WTC11 (cell line): ENCODE measurements around the gene VTN. TPM values are rescaled to one million over a fixed set of nuclear protein-coding genes. Genes with fewer than 3 reads are reported as not detected.

ENCODE experiments used
- ATAC-seq: fragments of 200-7000 bp; cut with Tn5 transposase; 2 replicates; pipeline ENCODE4 v1.10.0; 2021; ENCODE audit warnings: mild to moderate bottlenecking, moderate library complexity
- CTCF ChIA-PET: fragments of 300-600 bp; sonication (Branson Sonifier 250); formaldehyde crosslinking; loops from one replicate; lab custom pipeline; 2021; ENCODE audit warnings: antibody characterized with exemption; lab: Charles Lee
- POLR2A ChIA-PET: fragments of 350-600 bp; sonication (Branson Sonifier 250); formaldehyde crosslinking; loops from one replicate; lab custom pipeline; 2021; ENCODE audit warnings: antibody characterized with exemption; lab: Charles Lee
- DNase-seq: peaks from one replicate; pipeline ENCODE4 v3.0.0; 2021; ENCODE audit warnings: low spot score
- H3K27ac Mint-ChIP-seq: 2 replicates; pipeline ENCODE4 v1.8.0; 2021; ENCODE audit warnings: mixed read lengths
- H3K27me3 Mint-ChIP-seq: 2 replicates; pipeline ENCODE4 v1.8.0; 2021; ENCODE audit warnings: low read depth, mild to moderate bottlenecking, moderate library complexity, mixed read lengths
- H3K36me3 Mint-ChIP-seq: 2 replicates; pipeline ENCODE4 v1.8.0; 2021; ENCODE audit warnings: mixed read lengths
- H3K4me1 Mint-ChIP-seq: 2 replicates; pipeline ENCODE4 v1.8.0; 2022; ENCODE audit warnings: mixed read lengths
- H3K4me3 Mint-ChIP-seq: 2 replicates; pipeline ENCODE4 v1.8.0; 2021; ENCODE audit warnings: mild to moderate bottlenecking, moderate library complexity, mixed read lengths
- H3K9me3 Mint-ChIP-seq: 2 replicates; pipeline ENCODE4 v1.8.0; 2021; ENCODE audit warnings: mixed read lengths
- E2F5 ChIP-seq: sonication (generic); formaldehyde crosslinking; IDR thresholded peaks from 2 replicates; pipeline ENCODE4 v1.8.1; 2022; ENCODE audit warnings: mild to moderate bottlenecking, moderate library complexity, missing genetic modification reagents
- ETV6 ChIP-seq: sonication (generic); formaldehyde crosslinking; IDR thresholded peaks from 2 replicates; pipeline ENCODE4 v1.8.1; 2022; ENCODE audit warnings: mild to moderate bottlenecking, missing genetic modification reagents
- HMGA2 ChIP-seq: fragments of 250-450 bp; sonication (Bioruptor Pico); IDR thresholded peaks from 2 replicates; pipeline ENCODE4 v1.4.0; 2021; ENCODE audit warnings: mild to moderate bottlenecking, moderate library complexity
- HMGXB4 ChIP-seq: sonication (generic); formaldehyde crosslinking; IDR thresholded peaks from 2 replicates; pipeline ENCODE4 v1.8.1; 2023; ENCODE audit warnings: mild to moderate bottlenecking, moderate library complexity, missing genetic modification reagents
- JUN ChIP-seq: sonication (generic); formaldehyde crosslinking; IDR thresholded peaks from 2 replicates; pipeline ENCODE4 v1.8.0; 2023; ENCODE audit warnings: mild to moderate bottlenecking, missing genetic modification reagents
- NFE2L1 ChIP-seq: sonication (generic); formaldehyde crosslinking; IDR thresholded peaks from 2 replicates; pipeline ENCODE4 v1.8.1; 2023; ENCODE audit warnings: missing genetic modification reagents
- NR3C1 ChIP-seq: sonication (generic); formaldehyde crosslinking; conservative IDR thresholded peaks from 2 replicates; pipeline ENCODE4 v1.8.1; 2023; ENCODE audit warnings: low read depth, mild to moderate bottlenecking, missing genetic modification reagents
- SP1 ChIP-seq: sonication (generic); formaldehyde crosslinking; conservative IDR thresholded peaks from 2 replicates; pipeline ENCODE4 v1.8.1; 2022; ENCODE audit warnings: missing genetic modification reagents
- TEAD1 ChIP-seq: sonication (generic); formaldehyde crosslinking; IDR thresholded peaks from 2 replicates; pipeline ENCODE4 v1.8.0; 2022; ENCODE audit warnings: mild to moderate bottlenecking, missing genetic modification reagents
- TEAD4 ChIP-seq: sonication (generic); formaldehyde crosslinking; IDR thresholded peaks from 2 replicates; pipeline ENCODE4 v1.8.0; 2022; ENCODE audit warnings: mild to moderate bottlenecking, missing genetic modification reagents
- ZNF281 ChIP-seq: sonication (generic); formaldehyde crosslinking; IDR thresholded peaks from 2 replicates; pipeline ENCODE4 v1.8.0; 2023; ENCODE audit warnings: mild to moderate bottlenecking, missing genetic modification reagents
- ZNF416 ChIP-seq: fragments of 250-450 bp; sonication (Bioruptor Pico); IDR thresholded peaks from 2 replicates; pipeline ENCODE4 v1.9.0; 2021; ENCODE audit warnings: mild to moderate bottlenecking, inconsistent platforms
- ZSCAN18 ChIP-seq: fragments of 250-450 bp; sonication (Bioruptor Pico); IDR thresholded peaks from 2 replicates; pipeline ENCODE4 v2.1.2; 2022; ENCODE audit warnings: mild to moderate bottlenecking, moderate library complexity
- microRNA-seq: library from miRNA; unstranded; fragments of <30 nt; microRNA quantifications from one replicate; pipeline ENCODE4 v1.2.0, GENCODE V29; 2022; ENCODE audit warnings: borderline number of aligned reads
- total RNA-seq: library from RNA; stranded (reverse); gene quantifications from 3 replicates; pipeline ENCODE4 v1.2.3, GENCODE V29; 2021
- TF ChIP-seq, protein P1 (sequence below): sonication (generic); formaldehyde crosslinking; IDR thresholded peaks from 2 replicates; pipeline ENCODE4 v1.8.1; 2023; ENCODE audit warnings: mild to moderate bottlenecking, missing genetic modification reagents
- TF ChIP-seq, protein P2 (sequence below): fragments of 250-450 bp; sonication (Bioruptor Pico); IDR thresholded peaks from 2 replicates; pipeline ENCODE4 v1.9.0; 2021; ENCODE audit warnings: mild to moderate bottlenecking

VTN gene
- total RNA-seq, 1 experiment from 2014 or later = 1.6 TPM

DNA sequence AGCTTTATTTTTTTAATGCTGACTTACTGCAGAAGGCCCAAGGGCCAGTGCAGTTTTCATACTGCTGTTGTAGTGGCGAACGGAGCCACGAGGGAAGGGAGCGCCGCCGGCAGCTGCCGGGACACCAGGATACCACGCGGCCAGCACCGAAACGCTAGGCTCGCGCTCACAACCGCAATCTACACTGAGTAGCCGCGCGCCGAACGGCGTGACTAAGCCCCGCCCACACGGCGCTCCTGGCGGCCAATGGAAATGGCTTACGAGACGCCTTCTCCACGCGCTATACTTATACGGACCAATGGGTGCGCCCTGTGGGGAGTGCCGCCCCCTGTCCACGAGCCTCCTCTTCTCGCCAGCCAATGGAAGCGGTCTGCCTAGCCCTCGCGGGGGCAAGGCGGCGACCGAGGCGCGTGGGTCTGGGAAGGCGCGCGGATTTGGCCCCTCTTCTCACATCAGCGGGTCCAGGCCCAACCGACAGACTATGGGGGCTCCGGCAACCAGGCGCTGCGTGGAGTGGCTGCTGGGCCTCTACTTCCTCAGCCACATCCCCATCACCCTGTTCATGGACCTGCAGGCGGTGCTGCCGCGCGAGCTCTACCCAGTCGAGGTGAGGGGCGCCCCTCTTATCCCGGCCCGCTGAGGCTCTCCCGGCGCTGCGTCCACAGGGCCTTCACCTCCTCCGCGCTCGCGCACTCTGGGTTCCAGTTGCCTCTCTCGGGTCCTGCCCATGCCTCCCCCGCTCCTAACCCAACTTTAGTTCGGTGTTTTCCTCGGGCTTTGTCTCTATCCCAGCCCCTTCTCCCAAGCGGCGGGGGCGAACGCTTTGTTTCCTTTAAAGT is 51.1 kb downstream of the VTN start, which contains the start of gene TMEM97 (continued):
- TF ChIP-seq ZNF416 (CRISPR knock-in tag) = no peak
- 0 out of 2 replicates have a peak, but pooled peaks have one; percentile 80 for TF ChIP-seq E2F5 (CRISPR knock-in tag)
- TF ChIP-seq TEAD1 (CRISPR knock-in tag) = peak; percentile 60
- no peak for TF ChIP-seq NR3C1 (CRISPR knock-in tag)
- no peak for TF ChIP-seq ZSCAN18 (CRISPR knock-in tag)
- peak; percentile 53; the same call in 1 of the 2 replicates for TF ChIP-seq NFE2L1
- TF ChIP-seq, protein P1, sequence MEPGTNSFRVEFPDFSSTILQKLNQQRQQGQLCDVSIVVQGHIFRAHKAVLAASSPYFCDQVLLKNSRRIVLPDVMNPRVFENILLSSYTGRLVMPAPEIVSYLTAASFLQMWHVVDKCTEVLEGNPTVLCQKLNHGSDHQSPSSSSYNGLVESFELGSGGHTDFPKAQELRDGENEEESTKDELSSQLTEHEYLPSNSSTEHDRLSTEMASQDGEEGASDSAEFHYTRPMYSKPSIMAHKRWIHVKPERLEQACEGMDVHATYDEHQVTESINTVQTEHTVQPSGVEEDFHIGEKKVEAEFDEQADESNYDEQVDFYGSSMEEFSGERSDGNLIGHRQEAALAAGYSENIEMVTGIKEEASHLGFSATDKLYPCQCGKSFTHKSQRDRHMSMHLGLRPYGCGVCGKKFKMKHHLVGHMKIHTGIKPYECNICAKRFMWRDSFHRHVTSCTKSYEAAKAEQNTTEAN (CRISPR knock-in tag) = no peak
- TF ChIP-seq ZNF281 = no peak; the same call in 1 of the 2 replicates
- TF ChIP-seq, protein P2, sequence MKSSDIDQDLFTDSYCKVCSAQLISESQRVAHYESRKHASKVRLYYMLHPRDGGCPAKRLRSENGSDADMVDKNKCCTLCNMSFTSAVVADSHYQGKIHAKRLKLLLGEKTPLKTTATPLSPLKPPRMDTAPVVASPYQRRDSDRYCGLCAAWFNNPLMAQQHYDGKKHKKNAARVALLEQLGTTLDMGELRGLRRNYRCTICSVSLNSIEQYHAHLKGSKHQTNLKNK (CRISPR knock-in tag) = no peak
- peak; percentile 96 for TF ChIP-seq SP1
- peak; percentile 39; the same call in 1 of the 2 replicates for TF ChIP-seq TEAD4
- no peak for TF ChIP-seq HMGXB4

DNA sequence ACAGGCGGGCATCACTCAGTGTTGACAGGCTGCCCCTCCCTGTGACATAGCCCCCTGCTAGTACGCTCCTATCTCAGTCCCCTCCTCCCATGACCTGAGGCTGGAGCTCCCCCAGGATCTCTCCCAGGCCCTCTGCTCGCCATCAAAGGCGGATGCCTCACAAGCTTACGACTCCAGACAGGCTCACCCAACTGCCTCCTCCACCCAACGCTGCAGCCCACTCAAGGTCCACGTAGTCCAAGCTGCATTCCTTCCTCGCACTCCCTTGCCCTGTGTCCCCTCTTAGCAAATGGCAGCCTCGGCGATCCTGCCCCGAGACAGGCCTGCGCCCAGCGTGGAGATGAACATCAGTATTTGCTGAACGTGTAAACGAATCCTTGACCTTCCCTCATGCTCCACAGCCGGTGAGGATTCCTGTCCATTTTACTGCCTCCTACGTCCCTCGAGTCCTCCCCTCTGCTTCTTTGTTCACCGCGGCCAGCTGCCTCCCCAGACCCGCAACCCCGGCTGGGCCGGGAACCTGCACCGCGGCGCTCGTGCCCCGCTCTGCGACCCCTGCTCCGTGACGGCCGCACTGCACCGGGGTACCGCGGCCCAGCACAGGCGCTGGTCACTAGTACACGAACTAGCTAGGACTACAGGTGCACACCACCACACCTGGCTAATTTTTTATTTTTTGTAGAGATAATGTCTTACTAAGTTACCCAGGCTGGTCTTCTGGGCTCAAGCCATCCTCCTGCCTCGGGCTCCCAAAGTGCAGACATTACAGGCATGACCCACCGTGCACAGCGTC is 51.9 kb downstream of the VTN start:
- peak overlapping the region; percentile 4 for H3K27ac Mint-ChIP-seq
- H3K4me1 Mint-ChIP-seq = peaks cover 49% of the 10 kb centered on the region
- no peaks in the 10 kb centered on the region; the same call in 1 of the 2 replicates for H3K27me3 Mint-ChIP-seq
- peaks cover 12% of the 10 kb centered on the region for H3K36me3 Mint-ChIP-seq
- CTCF ChIA-PET = interaction anchor here (0.6 to 2.7 kb wide), 8 partner anchors 13 to 128 kb away, joined by 3 to 12 read pairs (median 7); partner anchors contain the start of genes IFT20 and TNFAIP1
- 0 out of 2 replicates have a peak, but pooled peaks have one; percentile 65 for TF ChIP-seq JUN
- peak; percentile 7; the same call in 1 of the 2 replicates for TF ChIP-seq ETV6 (CRISPR knock-in tag)
- no peak for TF ChIP-seq HMGA2 (CRISPR knock-in tag)
- POLR2A ChIA-PET = interaction anchor here (0.7 to 2.9 kb wide), 3 partner anchors 13 to 67 kb away, joined by 3 to 17 read pairs (median 3); partner anchors contain the start of genes IFT20 and TNFAIP1
- no peaks in the 10 kb centered on the region for H3K9me3 Mint-ChIP-seq
- ATAC-seq (peak; percentile 20), DNase-seq (peak; percentile 44)
- peak overlapping the region; percentile 77 for H3K4me3 Mint-ChIP-seq

Small RNA genes lying within 50 kb of the gene (microRNA-seq; reads per million reads assigned to microRNA genes)
- 2.1 reads per million for gene MIR4723

Other genes starting within 250 kb of the VTN start
- 68.0 to 86.5 TPM (median 83.1 TPM) in 3 replicates for gene TMEM97, start 51.1 kb downstream of the VTN start, total RNA-seq
- 17.6 to 19.3 TPM (median 18.3 TPM) in 3 replicates for gene IFT20, start 34.8 kb downstream of the VTN start, total RNA-seq
- gene TNFAIP1, start 34.5 kb downstream of the VTN start, total RNA-seq = 16.9 to 21.3 TPM (median 17.1 TPM) in 3 replicates
- 79.2 to 85.4 TPM (median 79.7 TPM) in 3 replicates for gene POLDIP2, start 12.8 kb downstream of the VTN start, total RNA-seq
- not detected in 3 replicates for gene SEBOX, start 5.1 kb downstream of the VTN start, total RNA-seq
- gene SARM1, start 1.4 kb upstream of the VTN start, total RNA-seq = 3.8 to 4.7 TPM (median 4.7 TPM) in 3 replicates
- 5.7 to 6.7 TPM (median 6.6 TPM) in 3 replicates for gene SLC46A1, start 35.9 kb upstream of the VTN start, total RNA-seq
- not detected in 3 replicates for gene SLC13A2, start 103.3 kb upstream of the VTN start, total RNA-seq
- gene FOXN1, start 136.0 kb upstream of the VTN start, total RNA-seq = not detected in 3 replicates
- 53.3 to 59.6 TPM (median 54.6 TPM) in 3 replicates for gene UNC119, start 182.3 kb upstream of the VTN start, total RNA-seq
- gene PIGS, start 201.2 kb upstream of the VTN start, total RNA-seq = 50.6 to 55.0 TPM (median 54.6 TPM) in 3 replicates
- gene ALDOC, start 206.6 kb upstream of the VTN start, total RNA-seq = 73.5 to 95.7 TPM (median 94.2 TPM) in 3 replicates
- 120 to 146 TPM (median 125 TPM) in 3 replicates for gene SPAG5, start 228.7 kb upstream of the VTN start, total RNA-seq
- 23.7 to 28.0 TPM (median 25.6 TPM) in 3 replicates for gene RSKR, start 243.9 kb upstream of the VTN start, total RNA-seq